ENCODE results near the gene USP33. TPM values are rescaled to one million over a fixed set of nuclear protein-coding genes. Genes with fewer than 3 reads are reported as not detected.

USP33 gene
- total RNA-seq, 1 experiment from 2014 or later: 103 TPM

DNA sequence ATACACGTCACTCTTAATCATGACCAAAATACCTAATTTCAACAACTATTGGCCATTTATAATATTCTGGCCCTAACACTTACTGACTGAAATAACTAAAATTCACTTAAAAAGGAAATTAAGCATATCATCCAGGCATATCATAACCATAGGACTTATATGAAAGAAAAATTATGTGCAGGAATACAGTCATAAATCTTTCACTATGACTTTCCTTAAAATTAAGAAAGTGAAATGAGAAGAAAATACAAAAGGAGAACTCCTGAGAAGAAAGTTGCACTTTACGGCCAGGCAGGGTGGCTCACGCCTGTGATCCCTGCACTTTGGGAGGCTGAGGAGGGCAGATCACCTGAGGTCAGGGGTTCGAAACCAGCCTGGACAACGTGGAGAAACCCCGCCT, 86.6 kb downstream of the USP33 start:
- TF ChIP-seq, protein P1, sequence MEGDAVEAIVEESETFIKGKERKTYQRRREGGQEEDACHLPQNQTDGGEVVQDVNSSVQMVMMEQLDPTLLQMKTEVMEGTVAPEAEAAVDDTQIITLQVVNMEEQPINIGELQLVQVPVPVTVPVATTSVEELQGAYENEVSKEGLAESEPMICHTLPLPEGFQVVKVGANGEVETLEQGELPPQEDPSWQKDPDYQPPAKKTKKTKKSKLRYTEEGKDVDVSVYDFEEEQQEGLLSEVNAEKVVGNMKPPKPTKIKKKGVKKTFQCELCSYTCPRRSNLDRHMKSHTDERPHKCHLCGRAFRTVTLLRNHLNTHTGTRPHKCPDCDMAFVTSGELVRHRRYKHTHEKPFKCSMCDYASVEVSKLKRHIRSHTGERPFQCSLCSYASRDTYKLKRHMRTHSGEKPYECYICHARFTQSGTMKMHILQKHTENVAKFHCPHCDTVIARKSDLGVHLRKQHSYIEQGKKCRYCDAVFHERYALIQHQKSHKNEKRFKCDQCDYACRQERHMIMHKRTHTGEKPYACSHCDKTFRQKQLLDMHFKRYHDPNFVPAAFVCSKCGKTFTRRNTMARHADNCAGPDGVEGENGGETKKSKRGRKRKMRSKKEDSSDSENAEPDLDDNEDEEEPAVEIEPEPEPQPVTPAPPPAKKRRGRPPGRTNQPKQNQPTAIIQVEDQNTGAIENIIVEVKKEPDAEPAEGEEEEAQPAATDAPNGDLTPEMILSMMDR (conservative IDR thresholded peaks at IDR 0.05; ENCODE audit: low read depth, low read length): no peak
- TF ChIP-seq EZH2 (IDR thresholded peaks at IDR 0.05; ENCODE audit: borderline replicate concordance, low read depth, low read length, poor library complexity, severe bottlenecking): no peak
- CTCF ChIA-PET: no interaction called here
- DNase-seq (ENCODE audit: low spot score): no peak
- Histone ChIP-seq H3K36me3 (ENCODE audit: insufficient read depth, low read length, poor library complexity, severe bottlenecking) (peaks cover 4% of the 10 kb centered on the region), H3K27ac (ENCODE audit: low read depth, low read length, poor library complexity, severe bottlenecking) (peak overlapping the region; percentile 9), H3K27me3 (replicated peaks; ENCODE audit: insufficient read depth, low read depth, low read length, poor library complexity) (no peaks in the 10 kb centered on the region), H3K4me3 (ENCODE audit: low read depth, low read length, poor library complexity, severe bottlenecking) (no peak overlapping the region), H3K4me1 (ENCODE audit: insufficient read depth, low read length, poor library complexity, severe bottlenecking) (peaks cover 66% of the 10 kb centered on the region), H3K9me3 (ENCODE audit: low read depth, low read length, poor library complexity, severe bottlenecking) (no peaks in the 10 kb centered on the region)
- POLR2A ChIA-PET (ENCODE audit: low non-redundant PET): no interaction called here
- intact Hi-C loops (cut with micrococcal nuclease; ENCODE audit: unreplicated experiment): no loop called here
- BruUV-seq (replicated peaks): no TSS peak

DNA sequence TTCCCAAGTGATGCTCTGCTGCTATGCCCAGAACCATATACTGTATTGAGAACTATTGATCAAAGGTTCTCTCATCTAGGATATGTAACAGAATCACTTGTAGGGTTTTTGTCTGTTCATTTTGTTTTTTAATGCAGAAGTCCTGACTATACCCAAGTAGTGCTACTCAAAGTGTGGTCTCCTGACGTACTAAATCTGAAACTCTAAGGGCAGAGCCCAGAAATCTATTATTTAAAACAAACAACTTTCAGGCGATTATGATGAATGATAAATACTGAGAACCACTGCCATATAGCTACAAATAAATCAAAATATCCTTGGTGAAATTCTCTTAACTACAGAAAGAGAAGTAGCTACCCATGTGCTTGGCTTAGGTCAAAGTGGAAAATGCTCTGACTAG, 87.3 kb downstream of the USP33 start:
- ChIA-PET CTCF (no interaction called here), POLR2A (ENCODE audit: low non-redundant PET) (no interaction called here)
- H3K36me3 ChIP-seq (ENCODE audit: insufficient read depth, low read length, poor library complexity, severe bottlenecking): peaks cover 4% of the 10 kb centered on the region
- H3K27ac ChIP-seq (ENCODE audit: low read depth, low read length, poor library complexity, severe bottlenecking): no peak overlapping the region
- no peak overlapping the region for H3K4me3 ChIP-seq (ENCODE audit: low read depth, low read length, poor library complexity, severe bottlenecking)
- intact Hi-C loops (cut with micrococcal nuclease; ENCODE audit: unreplicated experiment): no loop called here
- no peak for TF ChIP-seq EZH2 (IDR thresholded peaks at IDR 0.05; ENCODE audit: borderline replicate concordance, low read depth, low read length, poor library complexity, severe bottlenecking)
- TF ChIP-seq, protein P1 (conservative IDR thresholded peaks at IDR 0.05; ENCODE audit: low read depth, low read length): no peak
- H3K9me3 ChIP-seq (ENCODE audit: low read depth, low read length, poor library complexity, severe bottlenecking): no peaks in the 10 kb centered on the region
- no TSS peak for BruUV-seq (replicated peaks)
- no peaks in the 10 kb centered on the region for H3K27me3 ChIP-seq (replicated peaks; ENCODE audit: insufficient read depth, low read depth, low read length, poor library complexity)
- H3K4me1 ChIP-seq (ENCODE audit: insufficient read depth, low read length, poor library complexity, severe bottlenecking): peaks cover 63% of the 10 kb centered on the region
- DNase-seq (ENCODE audit: low spot score): no peak

DNA sequence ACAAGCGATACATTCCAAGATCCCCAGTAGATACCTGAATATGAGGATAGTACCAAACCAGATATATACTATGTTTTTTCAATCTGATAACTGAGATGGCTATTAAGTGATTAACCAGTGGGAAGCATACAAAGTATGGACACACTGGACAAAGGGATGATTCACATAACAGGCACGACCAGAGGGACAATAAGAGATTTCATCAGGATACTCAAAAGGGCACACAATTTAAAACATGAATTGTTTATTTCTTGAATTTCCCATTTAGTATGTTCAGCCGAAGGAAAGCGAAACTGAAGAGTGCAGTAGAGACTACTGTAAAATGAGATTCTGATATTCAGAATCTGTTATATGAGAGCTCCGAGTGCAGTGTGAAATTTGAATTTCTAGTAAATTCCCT, 87.8 kb downstream of the USP33 start:
- CTCF ChIA-PET: no interaction called here
- no peak overlapping the region for H3K4me3 ChIP-seq (ENCODE audit: low read depth, low read length, poor library complexity, severe bottlenecking)

More for the DNA sequence above, 87.8 kb downstream of the USP33 start:
- Histone ChIP-seq H3K9me3 (ENCODE audit: low read depth, low read length, poor library complexity, severe bottlenecking) (no peaks in the 10 kb centered on the region), H3K27me3 (replicated peaks; ENCODE audit: insufficient read depth, low read depth, low read length, poor library complexity) (no peaks in the 10 kb centered on the region), H3K36me3 (ENCODE audit: insufficient read depth, low read length, poor library complexity, severe bottlenecking) (peaks cover 4% of the 10 kb centered on the region), H3K4me1 (ENCODE audit: insufficient read depth, low read length, poor library complexity, severe bottlenecking) (peaks cover 67% of the 10 kb centered on the region), H3K27ac (ENCODE audit: low read depth, low read length, poor library complexity, severe bottlenecking) (no peak overlapping the region)
- TF ChIP-seq, protein P1 (conservative IDR thresholded peaks at IDR 0.05; ENCODE audit: low read depth, low read length): no peak
- TF ChIP-seq EZH2 (IDR thresholded peaks at IDR 0.05; ENCODE audit: borderline replicate concordance, low read depth, low read length, poor library complexity, severe bottlenecking): no peak
- no TSS peak for BruUV-seq (replicated peaks)
- DNase-seq (ENCODE audit: low spot score): no peak
- POLR2A ChIA-PET (ENCODE audit: low non-redundant PET): no interaction called here
- intact Hi-C loops (cut with micrococcal nuclease; ENCODE audit: unreplicated experiment): no loop called here

Data from A673 (cell line).